HG03025 (cell line): ENCODE results near the gene BCL2A1.
A peak's percentile ranks its signal among the peaks of the same experiment; 100 is the strongest.
"Not testable (repeated sequence)": the region's sequence is repeated elsewhere in the genome, so short reads cannot be mapped to it uniquely, and the experiment has no call there.

Source experiments
- ATAC-seq: cut with Tn5 transposase; IDR thresholded peaks from one replicate; pipeline ENCODE4 v1.9.1; 2021; ENCODE audit warnings: mild to moderate bottlenecking, moderate library complexity; ENCODE audit not compliant: unreplicated experiment, low FRiP score

BCL2A1 gene

DNA sequence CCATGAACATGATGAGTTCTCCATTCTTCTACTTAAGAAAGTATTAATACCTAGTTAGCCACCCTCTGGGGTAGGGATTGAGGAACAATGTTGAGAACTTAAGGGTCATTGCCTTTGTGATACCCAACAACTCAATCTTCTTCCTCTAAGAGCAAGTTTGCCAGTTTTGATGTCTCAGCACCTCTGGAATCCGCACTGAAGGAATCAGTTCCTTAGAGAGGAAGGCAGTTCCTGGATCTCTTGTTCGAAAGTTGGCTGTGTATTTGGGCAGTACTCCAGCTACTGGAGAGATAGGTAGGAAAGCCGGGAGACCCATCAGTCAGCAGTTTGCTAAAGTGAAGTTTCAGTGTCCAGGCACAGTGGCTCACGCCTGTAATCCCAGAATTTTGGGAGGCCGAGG is 38.5 kb downstream of the BCL2A1 start:
- no peak for ATAC-seq

DNA sequence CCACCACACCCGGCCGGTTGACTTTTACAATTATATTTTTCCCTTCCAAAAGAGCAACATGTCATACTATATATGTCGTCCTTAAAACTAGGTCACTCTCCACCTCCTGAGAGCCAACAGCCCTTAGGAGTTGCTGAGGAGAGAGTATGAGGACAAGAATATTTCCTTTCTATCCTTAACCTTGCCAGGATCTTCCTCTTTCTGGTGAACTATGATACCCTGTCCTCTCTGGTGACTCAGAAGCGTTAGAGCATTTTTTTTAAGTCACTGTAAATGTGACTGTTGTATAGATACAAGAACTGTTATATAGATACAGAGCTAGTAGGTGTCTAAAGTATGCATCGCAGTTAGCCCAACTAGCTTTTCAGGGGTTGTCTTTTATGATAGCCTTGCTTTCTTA is 40.5 kb downstream of the BCL2A1 start:
- ATAC-seq: no peak

DNA sequence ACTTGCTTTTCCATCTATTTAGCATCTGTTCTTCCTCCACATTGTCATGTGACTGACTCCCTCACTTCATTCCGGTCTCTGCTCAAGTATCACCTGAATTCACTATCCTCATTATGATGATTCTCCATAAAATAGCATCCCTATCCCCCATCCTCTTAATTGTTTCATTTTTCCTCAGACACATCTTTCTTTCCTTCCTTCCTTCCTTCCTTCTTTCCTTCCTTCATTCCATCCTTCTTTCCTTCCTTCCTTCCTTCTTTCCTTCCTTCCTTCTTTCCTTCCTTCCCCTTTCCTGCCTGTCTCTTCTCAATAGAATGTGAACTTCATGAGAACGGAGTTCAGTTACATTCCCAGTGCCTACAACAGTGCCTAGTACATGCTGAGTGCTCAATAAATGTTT is 41.6 kb downstream of the BCL2A1 start:
- no peak for ATAC-seq

DNA sequence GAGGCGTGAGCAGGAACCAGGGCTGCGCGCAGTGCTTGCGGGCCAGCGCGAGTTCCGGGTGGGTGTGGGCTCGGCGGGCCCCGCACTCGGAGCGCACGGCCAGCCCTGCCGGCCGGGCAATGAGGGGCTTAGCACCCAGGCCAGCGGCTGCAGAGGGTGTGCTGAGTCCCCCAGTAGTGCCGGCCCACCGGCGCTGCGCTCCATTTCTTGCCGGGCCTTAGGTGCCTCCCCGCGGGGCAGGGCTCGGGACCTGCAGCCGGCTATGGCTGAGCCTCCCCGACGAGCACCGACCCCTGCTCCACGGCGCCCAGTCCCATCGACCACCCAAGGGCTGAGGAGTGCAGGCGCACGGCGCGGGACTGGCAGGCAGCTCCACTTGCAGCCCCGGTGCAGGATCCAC is 44.9 kb downstream of the BCL2A1 start:
- ATAC-seq: not testable (repeated sequence)

DNA sequence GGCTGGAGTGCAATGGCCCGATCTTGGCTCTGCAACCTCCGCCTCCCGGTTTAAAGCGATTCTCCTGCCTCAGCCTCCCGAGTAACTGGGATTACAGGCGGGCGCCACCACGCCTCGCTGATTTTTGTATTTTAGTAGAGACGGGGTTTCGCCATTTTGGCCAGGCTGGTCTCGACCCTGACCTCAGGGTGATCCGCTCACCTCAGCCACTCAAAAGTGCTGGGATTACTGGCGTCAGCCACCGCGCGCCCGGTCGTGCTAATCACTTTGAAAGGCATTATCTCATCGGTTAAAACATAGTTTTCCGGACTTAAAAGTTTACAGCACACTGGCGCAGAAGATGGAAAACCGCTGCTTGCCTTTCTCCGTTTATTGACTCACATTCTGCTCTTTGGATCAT is 46.6 kb downstream of the BCL2A1 start:
- no peak for ATAC-seq

DNA sequence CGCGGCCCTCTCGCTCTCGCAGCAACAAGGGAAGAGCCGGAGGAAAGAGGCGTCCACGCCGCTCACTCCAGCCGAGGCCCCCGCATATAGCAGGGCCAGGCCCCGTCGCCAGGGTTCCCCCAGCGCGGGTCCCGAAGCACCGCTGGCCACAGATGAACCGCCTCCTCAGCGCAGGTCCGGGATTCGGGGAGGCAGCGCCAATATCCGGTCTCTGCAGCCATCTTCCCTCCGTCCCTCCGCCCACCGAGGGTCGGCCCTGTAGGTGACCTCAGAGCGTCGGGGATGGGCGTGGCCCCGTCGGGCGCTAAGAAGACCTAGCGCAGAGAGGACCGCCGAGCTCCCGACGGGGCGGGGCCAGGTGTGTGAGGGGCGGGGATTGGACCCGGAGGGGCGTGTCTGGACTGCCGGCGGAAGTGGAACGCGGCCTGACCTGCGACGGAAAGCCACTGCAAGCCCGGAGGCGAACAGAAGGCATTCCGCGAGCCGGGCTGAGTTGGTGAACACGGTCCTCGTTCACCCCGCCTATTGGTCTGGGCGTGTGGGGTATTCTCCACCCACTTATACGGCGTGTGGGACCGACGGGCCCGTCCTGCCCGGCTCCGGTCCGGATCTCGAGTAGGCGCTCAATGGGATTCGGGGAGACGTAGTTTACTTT is 47.4 kb downstream of the BCL2A1 start:
- ATAC-seq: peak; percentile 97

DNA sequence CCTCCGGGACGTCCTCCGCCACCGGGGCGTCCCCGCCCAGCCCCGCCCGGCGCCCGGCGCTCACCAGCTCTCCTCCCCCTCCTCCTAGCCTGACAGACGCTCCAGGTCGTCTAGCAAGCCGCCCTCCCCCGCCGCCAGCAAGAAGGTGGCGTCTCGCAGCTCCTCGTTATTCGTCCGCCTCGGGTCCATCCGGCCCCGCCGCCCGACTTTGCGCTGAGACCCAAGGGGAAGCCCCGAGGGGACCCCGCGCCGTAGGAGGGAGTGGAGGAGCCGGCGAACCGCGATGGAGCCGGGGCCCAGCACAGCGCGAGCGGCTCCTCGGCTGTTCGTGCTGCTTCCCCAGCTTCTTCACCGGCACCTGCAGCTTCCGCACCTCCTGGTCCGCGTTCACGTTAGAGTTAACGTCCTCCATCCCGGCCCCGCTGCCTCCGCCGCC is 47.9 kb downstream of the BCL2A1 start:
- ATAC-seq: peak; percentile 41

DNA sequence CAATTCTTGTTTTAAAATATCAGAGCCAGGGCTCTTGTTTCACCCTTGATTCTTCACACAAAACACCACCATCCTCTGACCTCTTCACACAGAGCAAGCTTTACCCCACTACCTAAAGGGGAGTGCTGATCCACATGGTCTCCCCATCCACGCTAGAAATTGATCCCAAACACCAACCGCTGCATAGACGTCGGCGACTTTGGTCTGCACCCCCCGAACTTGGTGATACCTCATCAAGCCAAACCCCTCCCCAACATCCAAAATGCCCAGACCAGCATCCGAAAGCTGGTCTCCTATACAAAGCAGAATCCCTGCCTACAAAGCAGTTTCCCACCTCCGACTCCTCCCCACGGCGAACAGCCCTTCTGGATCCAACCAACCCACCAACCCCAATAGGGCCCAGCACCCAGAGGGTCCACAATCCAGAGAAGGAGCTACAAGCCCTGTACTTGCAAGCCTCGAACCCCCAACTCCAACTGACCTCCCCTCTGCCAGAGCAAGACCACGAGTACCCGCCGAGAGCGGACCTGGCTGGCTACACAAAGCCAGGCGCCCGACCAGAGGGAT is 48.4 kb downstream of the BCL2A1 start:
- no peak for ATAC-seq

DNA sequence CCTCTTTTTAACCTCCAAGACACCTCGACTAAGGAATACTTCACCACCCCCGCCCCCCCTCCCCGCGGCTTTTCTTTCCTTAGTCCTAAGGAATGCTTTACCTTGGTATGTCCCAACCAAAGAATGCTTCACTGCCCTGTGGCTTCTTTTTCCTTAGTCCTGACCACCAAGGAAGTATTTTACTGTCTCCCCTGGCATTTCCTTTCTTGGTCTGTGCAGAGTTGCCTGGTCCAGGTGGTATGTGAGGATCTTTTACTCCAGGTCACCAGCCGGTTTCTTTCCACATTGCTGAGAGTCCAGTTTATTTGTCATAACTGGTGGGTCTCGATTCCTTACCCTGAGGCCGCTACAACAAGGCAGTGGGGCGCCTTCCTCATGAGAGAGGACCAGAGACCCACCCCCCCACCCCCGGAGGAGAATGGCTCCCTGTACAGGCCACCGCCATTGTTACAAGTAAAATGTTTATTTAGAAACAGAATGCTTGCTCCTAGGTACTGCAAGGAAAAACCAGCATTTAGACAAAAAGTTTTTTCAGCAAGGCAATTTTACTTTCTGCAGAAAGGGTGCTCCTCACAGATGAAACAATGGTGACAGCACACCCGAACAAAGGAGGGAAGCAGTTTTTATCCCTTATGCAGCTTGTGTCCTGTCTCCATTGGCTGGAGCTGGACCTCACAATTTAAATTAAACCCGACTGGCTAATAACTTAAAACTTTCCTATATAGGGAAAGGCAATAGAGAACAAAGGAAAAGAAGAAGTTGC is 51.1 kb downstream of the BCL2A1 start:
- no peak for ATAC-seq

DNA sequence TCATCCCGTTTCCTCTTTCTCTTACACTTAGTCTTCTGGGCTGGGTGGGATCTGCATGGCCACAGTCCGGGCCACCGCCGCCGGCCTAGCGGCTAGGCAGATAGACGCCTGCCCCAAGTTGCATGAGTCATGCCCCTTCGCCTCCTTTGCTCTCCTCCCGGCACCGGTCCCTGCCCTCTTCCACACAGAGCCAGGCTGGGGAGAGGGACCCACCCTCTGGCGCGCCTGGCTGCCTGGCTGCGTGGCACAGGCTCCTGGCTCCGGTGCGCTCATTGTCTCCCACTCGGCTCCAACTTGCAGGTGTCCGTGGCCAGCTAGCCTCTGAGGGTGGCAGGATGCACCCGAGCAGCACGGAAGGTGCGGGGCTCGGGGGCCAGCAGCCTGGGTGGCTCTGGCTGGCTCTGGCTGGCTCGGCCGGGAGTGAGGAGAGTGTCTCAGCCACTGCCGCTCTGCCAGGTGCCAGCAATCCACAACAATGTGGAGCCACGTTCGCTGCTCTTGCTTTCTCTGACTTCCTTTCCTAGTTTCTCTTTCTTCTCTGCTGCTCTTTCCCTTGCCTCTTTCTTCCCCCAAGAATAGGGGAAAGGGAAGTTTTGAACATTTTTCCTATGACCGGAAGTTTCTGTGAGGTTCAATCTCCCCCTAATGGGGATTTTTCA is 51.8 kb downstream of the BCL2A1 start:
- ATAC-seq: no peak

DNA sequence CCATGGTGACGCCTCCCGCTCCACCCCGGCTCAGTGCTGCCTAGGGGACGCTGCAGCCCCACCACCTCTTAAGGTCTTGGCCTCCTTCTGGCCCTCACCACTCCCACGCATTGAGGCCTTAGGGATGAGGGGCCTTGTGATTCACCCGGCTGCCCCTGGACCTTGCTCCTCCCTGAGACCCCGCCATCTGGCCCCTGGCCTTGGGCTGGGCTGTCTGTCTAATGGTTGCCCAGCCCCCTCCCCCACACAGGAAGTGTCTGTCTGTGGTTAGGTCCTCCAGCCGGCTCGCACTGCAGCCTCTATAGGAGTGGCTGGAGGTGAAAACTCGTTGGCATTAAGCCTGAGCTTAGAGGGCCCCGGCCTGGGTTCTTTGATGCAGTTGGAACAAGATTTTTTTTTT is 52.7 kb downstream of the BCL2A1 start:
- ATAC-seq: no peak

DNA sequence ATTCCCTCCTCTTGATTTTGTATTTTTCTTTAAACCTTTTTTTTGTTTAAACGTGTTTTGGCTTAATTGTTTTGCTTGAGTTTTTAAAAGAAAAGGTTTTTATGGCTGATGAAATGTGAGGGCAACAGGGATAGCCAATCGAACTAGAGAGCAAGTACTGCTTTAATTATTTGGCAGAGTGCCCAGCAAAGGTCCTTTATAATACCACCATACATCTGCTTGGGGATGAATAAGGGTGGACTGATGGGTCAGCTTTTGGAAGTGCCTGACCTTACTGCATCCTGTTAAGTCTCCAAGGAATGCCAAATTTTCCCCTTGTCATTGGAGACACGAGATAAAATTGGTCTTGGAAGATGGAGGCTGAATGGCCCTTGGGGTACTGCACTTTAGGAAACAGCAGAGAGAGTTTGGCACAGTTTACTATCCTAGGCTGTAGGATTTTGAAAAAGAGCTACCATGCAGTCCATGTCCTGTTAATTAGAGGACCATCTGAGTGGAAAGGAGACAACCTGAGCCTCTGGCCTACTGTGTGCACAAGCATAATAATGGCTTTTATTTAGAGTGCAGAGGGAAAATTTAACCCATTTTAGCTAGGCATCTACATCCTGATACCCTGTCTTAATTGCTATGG is 54.4 kb downstream of the BCL2A1 start:
- ATAC-seq: no peak

DNA sequence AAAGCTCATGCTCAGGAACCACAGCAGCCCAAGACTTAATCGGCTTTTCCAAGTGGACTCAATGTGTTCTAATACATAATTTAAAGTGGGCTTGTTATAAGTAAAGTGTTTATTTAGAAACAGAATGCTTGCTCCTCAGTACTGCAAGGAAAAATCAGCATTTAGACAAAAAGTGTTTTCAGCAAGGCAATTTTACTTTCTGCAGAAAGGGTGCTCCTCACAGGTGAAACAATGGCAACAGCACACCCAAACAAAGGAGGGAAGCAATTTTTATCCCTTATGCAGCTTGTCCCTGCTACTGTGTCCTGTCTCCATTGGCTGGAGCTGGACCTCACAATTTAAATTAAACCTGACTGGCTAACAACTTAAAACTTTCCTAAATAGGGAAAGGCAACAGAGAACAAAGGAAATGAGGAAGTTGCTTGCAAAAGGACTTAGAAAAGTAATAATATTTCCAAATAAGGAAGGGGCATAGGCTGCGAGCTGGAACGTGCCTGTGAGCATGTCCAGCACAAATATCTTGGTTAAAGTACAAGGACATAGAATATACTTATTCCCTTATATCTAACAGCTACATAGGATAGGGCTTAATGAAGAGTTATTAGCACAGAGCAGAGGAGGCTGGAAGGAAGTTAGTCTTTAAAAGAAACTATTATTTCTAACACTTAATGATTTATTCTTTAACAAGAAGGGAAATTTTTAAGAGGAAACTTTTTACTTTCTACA is 55.1 kb downstream of the BCL2A1 start:
- ATAC-seq: not testable (repeated sequence)

DNA sequence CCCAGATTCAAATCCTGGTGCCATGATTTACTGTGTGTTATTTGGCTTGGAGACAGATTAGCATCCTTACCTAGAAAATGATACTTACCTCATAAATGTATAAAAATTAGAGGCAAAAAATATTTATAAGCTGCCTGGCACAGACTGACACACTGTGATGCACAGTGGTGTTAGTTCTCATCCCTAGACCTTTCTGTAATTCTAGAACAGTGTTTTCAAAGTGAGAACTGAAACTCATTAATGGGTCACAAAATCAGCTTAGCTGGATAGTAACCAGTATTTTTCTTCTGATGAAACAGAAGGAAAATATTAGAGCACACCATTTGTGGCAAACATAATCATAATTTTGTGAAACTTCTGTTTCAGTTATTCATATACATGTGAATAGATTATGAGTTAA is 56.3 kb downstream of the BCL2A1 start:
- ATAC-seq: no peak
